Vagina (tissue), 2 donors: ENCODE data around the gene ADORA2A.

Source experiments
- CTCF ChIP-seq, 3 experiments: fragments of 450-650 bp in 2 of 3; fragments of 200-600 bp in 1 of 3; sonication (generic) in 1 of 3; IDR thresholded peaks; one replicate each; pipeline ENCODE4 v1.5.1; 2017 to 2019; ENCODE audit warnings: antibody characterized with exemption in 3 of 3, mild to moderate bottlenecking in 2 of 3, moderate library complexity in 2 of 3
- POLR2A ChIP-seq, 2 donors: fragments of 450-650 bp; IDR thresholded peaks; one replicate each; pipeline ENCODE4 v1.6.1; 2017; ENCODE audit warnings: antibody characterized with exemption in 2 of 2, mild to moderate bottlenecking in 2 of 2, moderate library complexity in 2 of 2

GRCh38 chr22:24416611-24417010 lies 10.8 kb upstream of the ADORA2A start:
- no peak for TF ChIP-seq CTCF (IDR thresholded peaks at IDR 0.05)
- TF ChIP-seq POLR2A (IDR thresholded peaks at IDR 0.05) = no peak
